HepG2 (cell line): ENCODE results near the gene MIEF1. TPM values are rescaled to one million over a fixed set of nuclear protein-coding genes. Genes with fewer than 3 reads are reported as not detected.

ENCODE experiments used
- ARID2 ChIP-seq: sonication (generic); formaldehyde crosslinking; IDR thresholded peaks from 2 replicates; pipeline ENCODE4 v1.8.1; 2022; ENCODE audit warnings: mild to moderate bottlenecking, missing genetic modification reagents, borderline replicate concordance
- GTF2F1 ChIP-seq: fragments of 150-350 bp; IDR thresholded peaks from 2 replicates; pipeline ENCODE4 v1.6.1; 2014; ENCODE audit warnings: low read length
- KDM4B ChIP-seq: sonication (generic); formaldehyde crosslinking; IDR thresholded peaks from 2 replicates; pipeline ENCODE4 v1.4.0; 2020; ENCODE audit warnings: missing genetic modification reagents
- MAFK ChIP-seq, 2 experiments: IDR thresholded peaks in 1 of 2; conservative IDR thresholded peaks in 1 of 2; 2 replicates each; pipeline ENCODE4 v1.6.1; 2011; ENCODE audit warnings: improper control_type of control experiment in 2 of 2, low read length in 2 of 2
- NCOA1 ChIP-seq: sonication (generic); formaldehyde crosslinking; IDR thresholded peaks from 2 replicates; pipeline ENCODE4 v1.9.0; 2021; ENCODE audit warnings: missing genetic modification reagents
- NFYB ChIP-seq: sonication (generic); formaldehyde crosslinking; IDR thresholded peaks from 2 replicates; pipeline ENCODE4 v1.4.0; 2020; ENCODE audit warnings: missing genetic modification reagents
- NFYC ChIP-seq: IDR thresholded peaks from 2 replicates; pipeline ENCODE4 v1.6.1; 2016; ENCODE audit warnings: missing genetic modification reagents, missing compliant biosample characterization
- STAT5B ChIP-seq: sonication (generic); formaldehyde crosslinking; IDR thresholded peaks from 2 replicates; pipeline ENCODE4 v1.4.0; 2020; ENCODE audit warnings: missing genetic modification reagents
- ZHX1 ChIP-seq: sonication (generic); formaldehyde crosslinking; IDR thresholded peaks from 2 replicates; pipeline ENCODE4 v1.8.1; 2022; ENCODE audit warnings: low read depth, mild to moderate bottlenecking, missing genetic modification reagents
- ZNF335 ChIP-seq: sonication (generic); formaldehyde crosslinking; IDR thresholded peaks from 2 replicates; pipeline ENCODE4 v1.4.0; 2020; ENCODE audit warnings: missing genetic modification reagents
- ZNF747 ChIP-seq: sonication (generic); formaldehyde crosslinking; IDR thresholded peaks from 2 replicates; pipeline ENCODE4 v1.8.1; 2023; ENCODE audit warnings: missing genetic modification reagents, mild to moderate bottlenecking, borderline replicate concordance
- polyA plus RNA-seq, 8 experiments: library from polyadenylated mRNA; depleted of rRNA in 3 of 8; stranded (reverse) in 7 of 8; unstranded in 1 of 8; fragments of >200 nt; fragmentation: Illumina TruSeq in 4 of 8; extraction: Trizol in 4 of 8; gene quantifications; 2 replicates each; pipeline versions ENCODE4 v1.2.1 to v1.2.3, GENCODE V29; 2011 to 2016; ENCODE audit warnings: low read depth in 4 of 8, missing spikeins in 1 of 8, mixed read lengths in 1 of 8; ENCODE audit not compliant: insufficient read depth in 1 of 8
- total RNA-seq, 5 experiments: library from RNA; depleted of rRNA; stranded (reverse); fragments of >200 nt; fragmentation: Illumina TruSeq; extraction: Trizol; gene quantifications; 2 replicates each; pipeline ENCODE4 v1.2.3, GENCODE V29; 2016; ENCODE audit warnings: low read depth in 1 of 5
- TF ChIP-seq, protein P1 (sequence below): IDR thresholded peaks from 2 replicates; pipeline ENCODE4 v1.6.1; 2018; ENCODE audit warnings: missing genetic modification reagents
- TF ChIP-seq, protein P2 (sequence below): sonication (generic); formaldehyde crosslinking; IDR thresholded peaks from 2 replicates; pipeline ENCODE4 v1.5.0; 2020; ENCODE audit warnings: missing genetic modification reagents, mild to moderate bottlenecking, borderline replicate concordance
- TF ChIP-seq, protein P3 (sequence below): sonication (generic); formaldehyde crosslinking; IDR thresholded peaks from 2 replicates; pipeline ENCODE4 v1.5.0; 2020; ENCODE audit warnings: missing genetic modification reagents
- TF ChIP-seq, protein P4 (sequence below): IDR thresholded peaks from 2 replicates; pipeline ENCODE4 v1.6.1; 2016; ENCODE audit warnings: missing biosample characterization, missing genetic modification reagents, low read depth

MIEF1 gene
- total and polyA plus RNA-seq, 2 of the 13 experiments (the other 11 are each of a cell fraction or from before 2014, with no cell fraction given), result 21.7 to 34.8 TPM

- TF ChIP-seq, protein P1, sequence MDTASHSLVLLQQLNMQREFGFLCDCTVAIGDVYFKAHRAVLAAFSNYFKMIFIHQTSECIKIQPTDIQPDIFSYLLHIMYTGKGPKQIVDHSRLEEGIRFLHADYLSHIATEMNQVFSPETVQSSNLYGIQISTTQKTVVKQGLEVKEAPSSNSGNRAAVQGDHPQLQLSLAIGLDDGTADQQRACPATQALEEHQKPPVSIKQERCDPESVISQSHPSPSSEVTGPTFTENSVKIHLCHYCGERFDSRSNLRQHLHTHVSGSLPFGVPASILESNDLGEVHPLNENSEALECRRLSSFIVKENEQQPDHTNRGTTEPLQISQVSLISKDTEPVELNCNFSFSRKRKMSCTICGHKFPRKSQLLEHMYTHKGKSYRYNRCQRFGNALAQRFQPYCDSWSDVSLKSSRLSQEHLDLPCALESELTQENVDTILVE (CRISPR knock-in tag), result peak; percentile 76; the same call in 1 of the 2 replicates
- TF ChIP-seq, protein P2, sequence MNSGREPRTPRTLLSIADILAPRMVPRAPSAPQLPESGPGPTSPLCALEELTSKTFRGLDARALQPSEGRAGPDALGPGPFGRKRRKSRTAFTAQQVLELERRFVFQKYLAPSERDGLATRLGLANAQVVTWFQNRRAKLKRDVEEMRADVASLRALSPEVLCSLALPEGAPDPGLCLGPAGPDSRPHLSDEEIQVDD (CRISPR knock-in tag), result no peak
- TF ChIP-seq ZNF747 (CRISPR knock-in tag) (no peak), GTF2F1 (no peak), ZHX1 (CRISPR knock-in tag) (no peak), STAT5B (CRISPR knock-in tag) (0 out of 2 replicates have a peak, but pooled peaks have one; percentile 27), ARID2 (CRISPR knock-in tag) (no peak), NFYC (CRISPR knock-in tag) (peak; percentile 56), NCOA1 (CRISPR knock-in tag) (no peak), KDM4B (CRISPR knock-in tag) (peak; percentile 90), NFYB (peak; percentile 55), ZNF335 (peak; percentile 62; the same call in 1 of the 2 replicates), MAFK (conservative IDR thresholded peaks at IDR 0.05 in 1 of 2, IDR thresholded peaks at IDR 0.05 in 1 of 2; ENCODE audit: low read length in 2 of 2) (no peak)
- TF ChIP-seq, protein P3, sequence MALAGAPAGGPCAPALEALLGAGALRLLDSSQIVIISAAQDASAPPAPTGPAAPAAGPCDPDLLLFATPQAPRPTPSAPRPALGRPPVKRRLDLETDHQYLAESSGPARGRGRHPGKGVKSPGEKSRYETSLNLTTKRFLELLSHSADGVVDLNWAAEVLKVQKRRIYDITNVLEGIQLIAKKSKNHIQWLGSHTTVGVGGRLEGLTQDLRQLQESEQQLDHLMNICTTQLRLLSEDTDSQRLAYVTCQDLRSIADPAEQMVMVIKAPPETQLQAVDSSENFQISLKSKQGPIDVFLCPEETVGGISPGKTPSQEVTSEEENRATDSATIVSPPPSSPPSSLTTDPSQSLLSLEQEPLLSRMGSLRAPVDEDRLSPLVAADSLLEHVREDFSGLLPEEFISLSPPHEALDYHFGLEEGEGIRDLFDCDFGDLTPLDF (CRISPR knock-in tag), result no peak; the same call in 1 of the 2 replicates
- TF ChIP-seq, protein P4, sequence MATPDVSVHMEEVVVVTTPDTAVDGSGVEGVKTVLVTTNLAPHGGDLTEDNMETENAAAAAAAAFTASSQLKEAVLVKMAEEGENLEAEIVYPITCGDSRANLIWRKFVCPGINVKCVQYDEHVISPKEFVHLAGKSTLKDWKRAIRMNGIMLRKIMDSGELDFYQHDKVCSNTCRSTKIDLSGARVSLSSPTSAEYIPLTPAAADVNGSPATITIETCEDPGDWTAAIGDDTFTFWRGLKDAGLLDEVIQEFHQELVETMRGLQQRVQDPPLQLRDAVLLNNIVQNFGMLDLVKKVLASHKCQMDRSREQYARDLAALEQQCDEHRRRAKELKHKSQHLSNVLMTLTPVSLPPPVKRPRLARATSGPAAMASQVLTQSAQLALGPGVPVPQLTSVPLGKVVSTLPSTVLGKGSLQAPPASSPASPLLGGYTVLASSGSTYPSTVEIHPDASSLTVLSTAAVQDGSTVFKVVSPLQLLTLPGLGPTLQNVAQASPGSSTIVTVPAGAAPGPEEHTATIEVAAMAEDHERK (CRISPR knock-in tag), result peak; percentile 65
Measured at GRCh38 chr22:39502109-39502788, at the start of gene MIEF1 (continued).
